Hepatocyte (in vitro differentiated cells): Measurements from ENCODE around the gene TRAPPC3L.

Experiments used
- EZH2 ChIP-seq: fragments of 200-600 bp; sonication (generic); IDR thresholded peaks from 2 replicates; pipeline ENCODE4 v1.6.1; 2016; ENCODE audit warnings: antibody characterized with exemption, mild to moderate bottlenecking, borderline replicate concordance
- EZH2phosphoT487 ChIP-seq: fragments of 200-600 bp; sonication (generic); IDR thresholded peaks from one replicate; pipeline ENCODE4 v1.6.1; 2018; ENCODE audit warnings: antibody characterized with exemption, mild to moderate bottlenecking, low read depth, moderate library complexity; ENCODE audit not compliant: unreplicated experiment, severe bottlenecking
- TF ChIP-seq, protein P1 (sequence below): fragments of 200-600 bp; sonication (generic); IDR thresholded peaks from 2 replicates; pipeline ENCODE4 v1.5.1; 2016; ENCODE audit warnings: antibody characterized with exemption, mild to moderate bottlenecking; ENCODE audit not compliant: poor library complexity

DNA sequence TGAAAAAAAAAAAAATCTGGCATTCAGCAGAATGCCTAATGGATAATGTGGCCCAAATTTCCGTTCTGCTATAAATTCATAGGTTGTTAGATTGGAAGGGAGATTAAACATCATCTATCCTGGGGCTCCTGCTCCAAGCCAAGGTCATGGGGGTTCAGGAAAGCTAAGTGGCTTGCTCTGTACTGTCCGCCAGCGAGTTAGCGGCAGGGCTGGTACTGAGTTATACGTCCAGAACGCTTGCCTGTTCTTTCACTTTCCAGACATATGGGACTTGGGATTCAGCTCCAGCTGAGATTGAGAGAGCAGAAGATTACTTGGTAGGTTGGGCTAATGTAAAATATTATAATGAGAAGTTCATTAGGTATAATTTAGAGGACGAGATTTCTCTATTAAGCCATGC is 26.7 kb upstream of the TRAPPC3L start:
- TF ChIP-seq, protein P1, sequence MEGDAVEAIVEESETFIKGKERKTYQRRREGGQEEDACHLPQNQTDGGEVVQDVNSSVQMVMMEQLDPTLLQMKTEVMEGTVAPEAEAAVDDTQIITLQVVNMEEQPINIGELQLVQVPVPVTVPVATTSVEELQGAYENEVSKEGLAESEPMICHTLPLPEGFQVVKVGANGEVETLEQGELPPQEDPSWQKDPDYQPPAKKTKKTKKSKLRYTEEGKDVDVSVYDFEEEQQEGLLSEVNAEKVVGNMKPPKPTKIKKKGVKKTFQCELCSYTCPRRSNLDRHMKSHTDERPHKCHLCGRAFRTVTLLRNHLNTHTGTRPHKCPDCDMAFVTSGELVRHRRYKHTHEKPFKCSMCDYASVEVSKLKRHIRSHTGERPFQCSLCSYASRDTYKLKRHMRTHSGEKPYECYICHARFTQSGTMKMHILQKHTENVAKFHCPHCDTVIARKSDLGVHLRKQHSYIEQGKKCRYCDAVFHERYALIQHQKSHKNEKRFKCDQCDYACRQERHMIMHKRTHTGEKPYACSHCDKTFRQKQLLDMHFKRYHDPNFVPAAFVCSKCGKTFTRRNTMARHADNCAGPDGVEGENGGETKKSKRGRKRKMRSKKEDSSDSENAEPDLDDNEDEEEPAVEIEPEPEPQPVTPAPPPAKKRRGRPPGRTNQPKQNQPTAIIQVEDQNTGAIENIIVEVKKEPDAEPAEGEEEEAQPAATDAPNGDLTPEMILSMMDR, result no peak
- no peak for TF ChIP-seq EZH2
- TF ChIP-seq EZH2phosphoT487, result no peak
